NCI-H524 treated with DMSO at 0.1 percent for 48 hours (cell line): Measurements from ENCODE around the gene DICER1.
"Not testable (repeated sequence)": the region's sequence is repeated elsewhere in the genome, so short reads cannot be mapped to it uniquely, and the experiment has no call there.

ENCODE experiments used
- DNase-seq: peaks from one replicate; lab custom pipeline; 2025; lab: John Stamatoyannopoulos, UW

The DICER1 gene

GRCh38 chr14:95184413-95184790 is 27.1 kb upstream of the DICER1 start:
- no peak for DNase-seq

- DNase-seq, result no peak
Measured at GRCh38 chr14:95183532-95184412, 26.4 kb upstream of the DICER1 start.

GRCh38 chr14:95183082-95183481 is 25.8 kb upstream of the DICER1 start:
- no peak for DNase-seq

DNA sequence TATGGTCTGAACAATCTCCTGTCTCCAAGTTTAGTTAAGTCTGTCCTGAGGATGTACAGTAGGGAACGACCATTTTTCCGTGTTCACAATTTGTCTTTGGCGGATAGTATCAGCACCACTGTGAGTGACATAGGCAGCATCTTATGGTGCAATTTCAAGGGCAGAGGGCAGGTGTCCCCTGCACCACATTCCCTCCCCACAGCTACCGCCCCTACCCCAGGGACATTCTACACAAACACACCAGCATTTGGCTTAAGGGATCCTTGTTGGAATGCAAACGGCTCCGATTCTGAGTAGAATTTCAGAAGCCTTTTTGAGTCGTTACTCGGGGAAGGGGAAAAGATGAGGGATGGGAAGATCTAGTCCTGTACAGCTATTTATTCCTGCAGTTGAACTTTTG is 25.1 kb upstream of the DICER1 start:
- no peak for DNase-seq

- DNase-seq, result no peak
Measured at GRCh38 chr14:95180966-95181741, 23.8 kb upstream of the DICER1 start.

DNA sequence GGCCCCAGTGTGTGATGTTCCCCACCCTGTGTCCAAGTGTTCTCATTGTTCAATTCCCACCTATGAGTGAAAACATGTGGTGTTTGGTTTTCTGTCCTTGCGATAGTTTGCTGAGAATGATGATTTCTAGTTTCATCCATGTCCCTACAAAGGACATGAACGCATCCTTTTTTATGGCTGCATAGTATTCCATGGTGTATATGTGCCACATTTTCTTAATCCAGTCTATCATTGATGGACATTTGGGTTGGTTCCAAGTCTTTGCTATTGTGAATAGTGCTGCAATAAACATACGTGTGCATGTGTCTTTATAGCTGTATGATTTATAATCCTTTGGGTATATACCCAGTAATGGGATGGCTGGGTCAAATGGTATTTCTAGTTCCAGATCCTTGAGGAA is 18.3 kb upstream of the DICER1 start:
- not testable (repeated sequence) for DNase-seq

DNA sequence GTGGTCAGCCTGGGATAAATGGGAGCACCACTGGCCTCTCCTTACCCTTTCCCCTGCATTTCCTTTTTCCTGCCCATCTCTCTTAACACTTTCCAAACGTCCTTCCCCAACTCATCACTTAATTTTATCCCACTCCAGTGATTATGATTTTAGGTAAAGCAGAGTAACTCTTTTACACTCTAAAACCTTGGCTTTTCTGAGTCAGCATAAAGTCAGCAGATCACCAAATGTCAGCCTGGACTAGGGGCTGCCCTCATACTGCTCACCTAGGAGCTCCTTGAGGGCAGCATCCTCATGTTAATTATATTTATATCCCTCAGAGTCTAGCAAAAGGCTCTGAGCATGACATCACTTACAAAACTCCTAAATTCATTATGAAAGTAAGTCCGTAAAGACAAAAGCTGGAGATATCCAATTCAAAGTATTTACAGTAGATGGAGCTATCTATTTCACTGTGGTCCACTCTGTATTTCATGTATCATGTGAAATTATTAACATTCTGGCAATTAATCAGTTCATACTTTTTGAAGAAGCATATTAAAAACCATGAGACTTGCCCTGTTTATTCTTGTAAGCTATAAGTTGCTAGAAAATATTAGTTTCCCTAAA is 17.0 kb upstream of the DICER1 start:
- DNase-seq, result no peak

GRCh38 chr14:95173518-95173917 is 16.2 kb upstream of the DICER1 start:
- DNase-seq, result no peak

GRCh38 chr14:95167177-95167576 is 9.8 kb upstream of the DICER1 start:
- no peak for DNase-seq

DNA sequence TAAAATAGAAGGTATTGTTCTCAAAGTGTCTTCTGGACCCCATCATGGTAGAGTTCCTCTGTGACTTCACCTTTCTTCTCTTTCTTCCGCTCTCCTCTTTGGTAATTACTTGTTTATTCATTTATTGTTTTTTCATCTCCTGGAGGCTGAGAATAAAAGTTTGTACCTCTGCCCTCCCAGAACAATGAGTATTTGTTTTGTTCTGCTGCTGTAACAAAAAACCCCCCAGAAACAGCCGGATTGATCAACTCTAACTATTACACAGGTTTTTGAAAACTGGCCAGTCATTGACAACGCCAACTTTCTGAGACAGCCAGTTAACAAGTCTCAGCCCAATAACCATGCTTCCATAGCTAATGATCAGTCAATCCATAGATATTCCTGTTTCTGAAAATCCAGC is 8.2 kb upstream of the DICER1 start:
- DNase-seq, result no peak

DNA sequence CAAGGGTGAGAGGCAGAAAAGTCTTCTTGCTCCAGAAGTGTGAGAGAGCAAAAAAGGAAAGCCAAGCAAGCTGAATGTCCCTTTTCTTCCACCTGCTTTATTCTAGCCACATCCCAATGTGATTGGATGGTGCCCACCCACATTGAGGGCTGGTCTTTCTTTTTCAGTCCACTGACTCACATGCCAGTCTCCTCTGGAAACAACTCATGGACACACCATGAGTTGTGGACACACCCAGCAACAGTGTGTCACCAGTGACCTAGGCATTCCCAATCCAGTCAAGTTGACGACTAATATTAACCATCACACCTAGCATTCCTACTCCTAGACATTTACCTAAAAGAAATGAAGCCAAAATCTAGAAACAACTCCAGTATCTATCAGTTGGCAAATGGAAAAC is 7.2 kb upstream of the DICER1 start:
- DNase-seq, result no peak

DNA sequence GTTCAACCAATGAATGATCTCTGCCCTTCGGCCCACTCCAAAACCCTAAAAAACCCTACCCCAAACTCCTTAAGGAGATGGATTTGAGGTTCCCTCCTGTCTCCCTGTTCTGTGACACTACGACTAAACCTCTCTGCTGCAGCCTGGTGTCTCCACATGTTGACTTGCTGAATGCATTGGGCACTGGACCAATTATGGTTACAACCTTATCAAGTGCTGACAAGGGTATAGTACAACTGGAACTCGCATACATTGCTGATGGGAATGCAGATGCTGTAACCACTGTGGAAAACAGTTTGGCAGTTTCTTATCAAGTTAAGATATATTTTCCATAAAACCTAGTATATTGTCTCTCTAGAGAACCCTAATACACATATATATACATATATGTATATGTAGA is 6.3 kb upstream of the DICER1 start:
- no peak for DNase-seq

- DNase-seq, result no peak
Measured at GRCh38 chr14:95163132-95163531, 5.8 kb upstream of the DICER1 start.

GRCh38 chr14:95162641-95163040 is 5.3 kb upstream of the DICER1 start:
- no peak for DNase-seq

DNA sequence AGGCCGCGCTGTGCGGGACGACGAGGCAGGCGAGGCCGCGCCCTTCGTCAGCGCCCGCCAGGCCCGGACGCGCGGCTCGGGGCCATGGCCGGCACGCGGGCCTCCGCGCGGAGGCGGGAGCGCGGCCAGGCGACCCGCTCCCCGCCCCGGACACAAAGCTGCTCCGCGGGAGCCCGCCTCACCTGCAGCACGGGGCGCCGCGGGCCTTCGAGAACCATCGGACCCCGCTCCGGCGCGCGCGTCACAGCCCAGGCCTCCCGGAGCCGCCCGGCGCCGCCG is 342 bp downstream of the DICER1 start:
- no peak for DNase-seq

GRCh38 chr14:95156161-95157047 is 925 bp downstream of the DICER1 start:
- DNase-seq, result no peak

DNA sequence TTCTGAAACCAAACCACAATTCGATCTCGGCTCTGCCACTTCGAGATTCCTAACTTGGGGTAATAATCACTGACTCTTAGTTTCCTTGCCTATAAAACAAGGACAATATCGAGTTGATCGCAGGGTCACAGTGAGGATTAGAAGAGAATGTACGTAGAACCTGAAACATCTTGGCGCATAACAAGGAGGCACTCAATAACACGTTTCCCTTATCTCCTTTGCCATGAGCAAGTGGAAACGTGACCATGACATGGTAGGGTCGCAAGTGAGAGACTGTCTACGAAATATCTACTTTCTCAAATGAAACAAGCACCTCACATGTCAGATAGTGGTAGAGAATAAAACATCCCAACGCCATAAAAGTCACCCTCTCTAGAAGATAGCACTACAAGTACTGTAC is 2.3 kb downstream of the DICER1 start:
- no peak for DNase-seq

DNA sequence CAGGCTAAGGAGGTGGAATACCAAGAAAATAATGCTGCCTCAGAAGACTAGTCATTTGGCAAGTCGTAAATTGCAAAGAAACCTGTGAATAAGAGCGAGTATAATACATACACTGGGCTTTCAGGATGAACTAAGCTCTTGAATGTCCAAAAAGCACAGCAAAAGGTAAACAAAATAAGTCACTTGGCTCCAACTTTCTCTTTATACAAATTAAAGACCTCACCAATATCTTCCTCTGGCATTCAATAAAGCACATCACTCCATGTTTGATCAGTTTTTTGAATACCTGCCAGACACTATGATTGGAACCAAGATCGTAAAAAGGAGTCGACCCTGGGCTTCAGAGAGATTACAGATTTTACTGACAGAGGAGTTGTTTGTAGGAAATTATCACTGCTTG is 3.5 kb downstream of the DICER1 start:
- no peak for DNase-seq

GRCh38 chr14:95151561-95151960 is 5.8 kb downstream of the DICER1 start:
- DNase-seq, result no peak

GRCh38 chr14:95150910-95151309 is 6.4 kb downstream of the DICER1 start:
- DNase-seq, result no peak

DNA sequence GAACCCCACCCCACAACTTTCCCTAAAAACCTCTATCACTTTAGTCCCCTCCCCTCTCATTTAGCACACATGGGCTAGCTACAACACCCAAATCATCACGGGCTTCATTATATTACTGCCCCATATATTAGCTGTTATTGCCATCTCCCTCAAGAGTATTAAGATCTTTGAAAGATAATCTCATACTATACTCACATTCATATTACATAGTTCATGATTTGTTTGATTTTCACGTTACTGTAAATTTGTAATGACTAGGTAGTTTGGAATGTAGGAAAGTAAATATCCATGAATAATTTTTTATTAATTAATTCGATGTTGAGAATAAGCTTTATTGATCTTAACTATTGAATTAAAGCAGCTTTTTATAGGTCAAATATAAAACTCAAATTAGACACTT is 7.9 kb downstream of the DICER1 start:
- no peak for DNase-seq

DNA sequence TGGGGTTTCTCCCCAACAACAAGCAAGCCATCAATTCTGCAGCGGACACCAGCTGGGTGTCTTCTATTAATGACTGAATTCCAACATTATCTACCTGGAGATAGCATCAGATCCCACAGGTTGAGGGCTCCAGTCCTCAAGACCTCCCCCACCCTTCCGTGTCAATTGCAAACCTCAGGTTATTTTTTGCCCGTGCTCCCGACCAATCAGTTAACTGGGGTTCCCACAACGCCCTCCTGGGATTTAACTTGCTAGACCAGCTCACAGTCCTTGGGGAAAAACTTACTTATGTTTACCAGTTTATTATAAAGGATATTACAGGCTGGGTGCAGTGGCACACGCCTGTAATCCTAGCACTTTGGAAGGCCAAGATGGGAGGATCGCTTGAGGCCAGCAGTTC is 9.7 kb downstream of the DICER1 start:
- no peak for DNase-seq
